Parathyroid adenoma (tissue), 2 donors: Measurements from ENCODE around the gene NPAS3.

Experiments
- H2AFZ ChIP-seq: fragments of 300-600 bp; sonication (generic); one replicate; pipeline ENCODE4 v1.7.0; 2017; ENCODE audit warnings: antibody characterized with exemption, mild to moderate bottlenecking
- H3K27ac ChIP-seq: fragments of 300-600 bp; sonication (generic); one replicate; pipeline ENCODE4 v1.7.0; 2017
- H3K27me3 ChIP-seq: fragments of 300-600 bp; sonication (generic); one replicate; pipeline ENCODE4 v1.7.0; 2017; ENCODE audit warnings: low read length; ENCODE audit not compliant: control insufficient read depth, insufficient read depth
- H3K36me3 ChIP-seq: fragments of 300-600 bp; sonication (generic); one replicate; pipeline ENCODE4 v1.7.0; 2017; ENCODE audit warnings: low read length; ENCODE audit not compliant: control insufficient read depth, insufficient read depth
- H3K4me1 ChIP-seq: fragments of 300-600 bp; sonication (generic); one replicate; pipeline ENCODE4 v1.7.0; 2017; ENCODE audit warnings: control low read depth
- H3K4me2 ChIP-seq: fragments of 300-600 bp; sonication (generic); one replicate; pipeline ENCODE4 v1.7.0; 2017; ENCODE audit warnings: low read length
- H3K4me3 ChIP-seq: fragments of 300-600 bp; sonication (generic); one replicate; pipeline ENCODE4 v1.7.0; 2017; ENCODE audit warnings: low read depth, low read length
- H3K79me2 ChIP-seq: fragments of 300-600 bp; sonication (generic); one replicate; pipeline ENCODE4 v1.7.0; 2017; ENCODE audit warnings: control low read depth
- H3K9ac ChIP-seq: fragments of 300-600 bp; sonication (generic); one replicate; pipeline ENCODE4 v1.7.0; 2017; ENCODE audit warnings: mild to moderate bottlenecking
- H3K9me3 ChIP-seq: fragments of 300-600 bp; sonication (generic); one replicate; pipeline ENCODE4 v1.7.0; 2017; ENCODE audit warnings: low read length; ENCODE audit not compliant: control insufficient read depth
- CTCF ChIP-seq: fragments of 300-600 bp; sonication (generic); IDR thresholded peaks from one replicate; pipeline ENCODE4 v1.7.0; 2017; ENCODE audit warnings: antibody characterized with exemption, mild to moderate bottlenecking
- donor health status: primary hyperparathyroidism.

NPAS3 gene

DNA sequence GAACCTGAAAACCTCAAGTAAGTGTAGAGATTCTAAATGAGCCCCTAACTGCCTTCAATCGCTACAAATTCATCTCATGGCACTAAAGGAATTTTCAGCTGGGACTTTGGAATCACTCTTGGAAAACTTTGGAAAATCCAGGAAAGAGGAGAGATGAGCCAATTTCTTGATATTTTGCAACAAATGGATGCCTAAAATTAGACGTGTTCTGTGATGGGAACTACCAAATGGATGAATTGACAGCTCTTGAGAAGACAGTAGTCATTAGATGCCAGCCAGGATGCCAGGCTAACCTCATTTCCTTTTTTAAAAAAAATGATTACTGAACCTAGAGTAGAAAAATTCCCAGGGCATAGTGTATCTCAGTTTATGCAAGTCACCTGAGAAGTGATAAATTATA, 78.3 kb downstream of the NPAS3 start:
- Histone ChIP-seq H3K4me1 (no peaks in the 10 kb centered on the region), H3K4me2 (no peak overlapping the region), H3K79me2 (no peaks in the 10 kb centered on the region), H3K9ac (no peak overlapping the region), H3K36me3 (no peaks in the 10 kb centered on the region), H3K27ac (no peak overlapping the region), H3K9me3 (no peaks in the 10 kb centered on the region), H2AFZ (no peak overlapping the region), H3K27me3 (no peaks in the 10 kb centered on the region), H3K4me3 (no peak overlapping the region)
- TF ChIP-seq CTCF = no peak

GRCh38 chr14:33019346-33019745, 80.7 kb downstream of the NPAS3 start:
- Histone ChIP-seq H3K4me1 (no peaks in the 10 kb centered on the region), H3K79me2 (no peaks in the 10 kb centered on the region), H3K4me3 (no peak overlapping the region), H3K9ac (no peak overlapping the region), H2AFZ (no peak overlapping the region), H3K27ac (no peak overlapping the region), H3K4me2 (no peak overlapping the region), H3K36me3 (no peaks in the 10 kb centered on the region), H3K27me3 (no peaks in the 10 kb centered on the region), H3K9me3 (no peaks in the 10 kb centered on the region)
- TF ChIP-seq CTCF = no peak

GRCh38 chr14:33026850-33027430, 88.3 kb downstream of the NPAS3 start:
- H3K9me3 ChIP-seq = no peaks in the 10 kb centered on the region
- no peak for TF ChIP-seq CTCF
- H2AFZ ChIP-seq = no peak overlapping the region
- no peak overlapping the region for H3K4me2 ChIP-seq
- no peaks in the 10 kb centered on the region for H3K36me3 ChIP-seq
- no peaks in the 10 kb centered on the region for H3K27me3 ChIP-seq
- H3K4me3 ChIP-seq = no peak overlapping the region
- no peaks in the 10 kb centered on the region for H3K79me2 ChIP-seq
- no peak overlapping the region for H3K9ac ChIP-seq
- no peaks in the 10 kb centered on the region for H3K4me1 ChIP-seq
- H3K27ac ChIP-seq = no peak overlapping the region

GRCh38 chr14:33029511-33029910, 90.8 kb downstream of the NPAS3 start:
- H3K27ac ChIP-seq = no peak overlapping the region
- no peaks in the 10 kb centered on the region for H3K9me3 ChIP-seq
- H3K27me3 ChIP-seq = no peaks in the 10 kb centered on the region
- H2AFZ ChIP-seq = no peak overlapping the region
- H3K4me2 ChIP-seq = no peak overlapping the region
- no peak overlapping the region for H3K9ac ChIP-seq
- H3K36me3 ChIP-seq = no peaks in the 10 kb centered on the region
- TF ChIP-seq CTCF = no peak
- no peaks in the 10 kb centered on the region for H3K4me1 ChIP-seq
- H3K79me2 ChIP-seq = no peaks in the 10 kb centered on the region
- no peak overlapping the region for H3K4me3 ChIP-seq

- Histone ChIP-seq H3K79me2 (no peaks in the 10 kb centered on the region), H3K4me1 (no peaks in the 10 kb centered on the region), H3K4me3 (no peak overlapping the region), H3K27ac (no peak overlapping the region), H3K9me3 (no peaks in the 10 kb centered on the region), H3K27me3 (no peaks in the 10 kb centered on the region), H3K9ac (no peak overlapping the region), H3K36me3 (no peaks in the 10 kb centered on the region), H3K4me2 (no peak overlapping the region), H2AFZ (no peak overlapping the region)
- no peak for TF ChIP-seq CTCF
Observed at GRCh38 chr14:33030386-33030785, 91.7 kb downstream of the NPAS3 start.
